GM23248 (cell line): ENCODE results near the gene ZBTB16. TPM values are rescaled to one million over a fixed set of nuclear protein-coding genes. Genes with fewer than 3 reads are reported as not detected.

Experiments
- DNase-seq: peaks from one replicate; pipeline ENCODE4 v3.0.0-alpha.2; 2015
- H2AFZ ChIP-seq: fragments of 200-600 bp; sonication (generic); 2 replicates; pipeline ENCODE4 v1.6.1; 2016; ENCODE audit warnings: antibody characterized with exemption
- H3F3A ChIP-seq: fragments of 200-600 bp; sonication (generic); 2 replicates; pipeline ENCODE4 v1.6.1; 2016; ENCODE audit warnings: mild to moderate bottlenecking, antibody characterized with exemption, mixed run types; ENCODE audit not compliant: insufficient read depth
- H3K27ac ChIP-seq: fragments of 200-600 bp; sonication (generic); 2 replicates; pipeline ENCODE4 v1.5.1; 2016; ENCODE audit warnings: mild to moderate bottlenecking
- H3K27me3 ChIP-seq: fragments of 200-600 bp; sonication (generic); replicated peaks from 2 replicates; pipeline ENCODE4 v1.6.1; 2016; ENCODE audit warnings: mild to moderate bottlenecking; ENCODE audit not compliant: insufficient read depth
- H3K36me3 ChIP-seq: fragments of 200-600 bp; sonication (generic); 2 replicates; pipeline ENCODE4 v1.6.1; 2016; ENCODE audit warnings: low read depth, mild to moderate bottlenecking
- H3K4me1 ChIP-seq: fragments of 200-600 bp; sonication (generic); 2 replicates; pipeline ENCODE4 v1.6.1; 2016; ENCODE audit warnings: mild to moderate bottlenecking; ENCODE audit not compliant: insufficient read depth
- H3K4me2 ChIP-seq: fragments of 200-600 bp; sonication (generic); one replicate; pipeline ENCODE4 v1.6.1; 2016; ENCODE audit warnings: mild to moderate bottlenecking; ENCODE audit not compliant: unreplicated experiment
- H3K4me3 ChIP-seq: fragments of 200-600 bp; sonication (generic); 2 replicates; pipeline ENCODE4 v1.5.1; 2016; ENCODE audit warnings: mild to moderate bottlenecking
- H3K79me2 ChIP-seq: fragments of 200-600 bp; sonication (generic); 2 replicates; pipeline ENCODE4 v1.6.1; 2016; ENCODE audit warnings: mild to moderate bottlenecking; ENCODE audit not compliant: insufficient read depth
- H3K9ac ChIP-seq: fragments of 200-600 bp; sonication (generic); 2 replicates; pipeline ENCODE4 v1.6.1; 2016; ENCODE audit warnings: mild to moderate bottlenecking
- H3K9me2 ChIP-seq: fragments of 200-600 bp; sonication (generic); 2 replicates; pipeline ENCODE4 v1.6.1; 2016; ENCODE audit warnings: mixed run types, mild to moderate bottlenecking, moderate library complexity; ENCODE audit not compliant: insufficient read depth
- H3K9me3 ChIP-seq: fragments of 200-600 bp; sonication (generic); one replicate; pipeline ENCODE4 v1.6.1; 2017; ENCODE audit warnings: low read depth
- H4K20me1 ChIP-seq: fragments of 200-600 bp; sonication (generic); 2 replicates; pipeline ENCODE4 v1.6.0; 2016; ENCODE audit not compliant: insufficient read depth
- EZH2 ChIP-seq: fragments of 200-600 bp; sonication (generic); IDR thresholded peaks from 2 replicates; pipeline ENCODE4 v1.6.1; 2018; ENCODE audit warnings: antibody characterized with exemption, mild to moderate bottlenecking; ENCODE audit not compliant: insufficient read depth, poor library complexity, severe bottlenecking
- EZH2phosphoT487 ChIP-seq: fragments of 200-600 bp; sonication (generic); IDR thresholded peaks from 2 replicates; pipeline ENCODE4 v1.6.1; 2018; ENCODE audit warnings: antibody characterized with exemption, moderate library complexity, mild to moderate bottlenecking, low read depth; ENCODE audit not compliant: insufficient read depth
- WGBS, 2 experiments: methylation state at CpG; one replicate each; pipeline ENCODE4 v1.1.6; 2015 to 2017; ENCODE audit warnings: low lambda C conversion rate in 2 of 2, low coverage in 1 of 2; ENCODE audit errors: missing lambda C conversion rate in 2 of 2; 5-methylcytosine and 5-hydroxymethylcytosine counted together
- in situ Hi-C: fragments of 300-500 bp; cut with MboI; formaldehyde crosslinking; loops from 2 replicates; pipeline ENCODE4 v1.15.0; 2020
- polyA plus RNA-seq: library from polyadenylated mRNA; unstranded; fragments of >200 nt; fragmentation: Nextera tagmentation; extraction: Ambion mirVana; gene quantifications from 2 replicates; pipeline ENCODE4 v1.2.1, GENCODE V29; 2016
- total RNA-seq: library from RNA; depleted of rRNA; stranded (reverse); fragments of >200 nt; shearing (Covaris generic); gene quantifications from 2 replicates; pipeline ENCODE4 v1.2.3, GENCODE V29; 2014

ZBTB16 gene
- total and polyA plus RNA-seq, 2 experiments from 2014 or later, result not detected

DNA sequence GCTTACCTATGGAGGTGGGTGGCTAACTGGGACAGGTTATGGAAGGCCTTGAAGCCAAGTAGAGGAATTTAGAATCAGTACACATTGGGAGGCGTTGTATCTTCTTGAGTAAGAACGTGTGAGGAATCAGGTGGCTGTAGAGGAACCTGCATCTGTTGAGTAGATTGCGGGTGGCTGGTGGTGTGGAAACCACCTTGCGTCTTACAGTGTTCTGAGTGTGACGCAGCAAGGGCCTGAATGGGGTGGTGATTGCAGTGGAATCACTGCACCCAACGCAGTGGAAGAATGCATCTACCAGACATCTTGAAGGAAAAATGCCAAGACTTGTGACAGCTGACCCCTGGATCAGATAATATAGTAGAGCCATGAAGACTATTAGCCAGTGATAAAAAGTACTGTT is 125.9 kb downstream of the ZBTB16 start:
- Histone ChIP-seq H3K9me3 (no peaks in the 10 kb centered on the region), H2AFZ (no peak overlapping the region), H3K4me3 (no peak overlapping the region), H3K4me1 (no peaks in the 10 kb centered on the region), H3K9me2 (no peaks in the 10 kb centered on the region), H3F3A (no peaks in the 10 kb centered on the region), H3K79me2 (no peaks in the 10 kb centered on the region), H3K36me3 (no peaks in the 10 kb centered on the region), H3K9ac (no peak overlapping the region), H3K27me3 (peaks cover 28% of the 10 kb centered on the region), H3K27ac (no peak overlapping the region), H4K20me1 (no peaks in the 10 kb centered on the region), H3K4me2 (no peak overlapping the region)
- no peak for DNase-seq
- TF ChIP-seq EZH2phosphoT487 (no peak), EZH2 (no peak)
- in situ Hi-C loops, result no loop called here
- 73 to 78% methylated on average over 6 of the region's 6 CpGs for WGBS, 2 experiments

DNA sequence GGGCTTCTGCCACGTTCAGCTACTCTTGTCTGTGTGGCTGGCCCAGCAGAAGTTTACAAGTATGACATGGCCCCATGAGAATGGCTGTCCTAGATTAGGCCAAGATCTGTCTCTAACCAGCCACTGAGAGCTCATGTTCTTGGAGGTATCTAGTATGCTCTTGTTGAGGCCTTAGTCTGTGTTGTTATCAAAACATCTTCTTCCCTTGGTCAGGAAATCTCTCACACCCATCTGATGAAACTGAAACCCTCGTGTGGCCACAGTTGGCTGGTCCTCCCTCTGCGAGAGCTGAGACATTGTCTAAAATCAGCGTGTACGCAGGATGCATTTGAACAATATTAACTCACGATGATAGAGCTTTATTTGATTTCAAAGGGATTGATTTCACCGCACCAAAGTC is 127.7 kb downstream of the ZBTB16 start:
- Histone ChIP-seq H3K4me1 (no peaks in the 10 kb centered on the region), H3K9me2 (no peaks in the 10 kb centered on the region), H4K20me1 (no peaks in the 10 kb centered on the region), H3K4me3 (no peak overlapping the region), H2AFZ (no peak overlapping the region), H3K27me3 (peaks cover 14% of the 10 kb centered on the region; the same call in 1 of the 2 replicates), H3F3A (no peaks in the 10 kb centered on the region), H3K4me2 (no peak overlapping the region), H3K79me2 (no peaks in the 10 kb centered on the region), H3K9me3 (no peaks in the 10 kb centered on the region), H3K36me3 (no peaks in the 10 kb centered on the region), H3K27ac (no peak overlapping the region), H3K9ac (no peak overlapping the region)
- in situ Hi-C loops, result no loop called here
- no peak for DNase-seq
- 69 to 70% methylated on average over 7 of the region's 7 CpGs for WGBS, 2 experiments
- TF ChIP-seq EZH2 (no peak), EZH2phosphoT487 (no peak)

DNA sequence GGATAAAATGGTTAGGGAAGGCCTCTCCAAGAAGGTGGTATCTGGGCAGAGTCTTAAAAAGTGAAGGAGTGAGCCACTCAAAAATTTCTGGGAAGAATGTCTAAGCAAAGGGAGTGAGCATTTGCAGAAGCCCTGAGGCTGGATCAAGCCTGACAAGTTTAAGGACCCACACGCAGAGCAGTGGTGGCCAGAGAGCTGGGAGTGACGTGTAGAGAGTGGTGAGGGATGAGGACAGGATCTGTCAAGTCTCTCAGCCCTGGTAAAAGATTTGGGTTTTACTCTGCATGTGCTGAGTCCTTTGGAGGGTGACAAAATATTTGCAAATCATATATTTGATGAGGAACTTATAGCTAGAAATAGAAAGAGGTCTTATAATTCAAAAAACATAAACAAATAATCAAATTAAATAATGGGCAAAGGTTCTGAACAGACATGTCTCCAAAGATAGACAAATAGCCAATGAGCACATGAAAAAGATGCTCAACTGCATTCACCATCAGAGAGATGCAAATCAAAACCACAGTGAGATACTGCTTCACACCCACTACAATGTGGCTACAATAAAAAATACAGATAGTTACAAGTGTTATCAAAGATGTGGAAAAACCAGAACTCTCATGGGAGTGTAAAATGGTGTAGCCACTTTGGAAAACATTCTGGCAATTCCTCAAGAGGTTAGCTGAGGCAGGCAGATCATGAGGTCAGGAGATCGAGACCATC is 129.5 kb downstream of the ZBTB16 start:
- no peaks in the 10 kb centered on the region for H4K20me1 ChIP-seq
- WGBS, 2 experiments, result 85 to 92% methylated on average over 3 of the region's 3 CpGs
- H3K4me3 ChIP-seq, result no peak overlapping the region
- H3K4me2 ChIP-seq, result no peak overlapping the region
- H3F3A ChIP-seq, result no peaks in the 10 kb centered on the region
- no peak overlapping the region for H2AFZ ChIP-seq
- no peak overlapping the region for H3K27ac ChIP-seq
- H3K9ac ChIP-seq, result no peak overlapping the region
- no peaks in the 10 kb centered on the region for H3K9me3 ChIP-seq
- no peaks in the 10 kb centered on the region for H3K9me2 ChIP-seq
- H3K27me3 ChIP-seq, result peaks cover 4% of the 10 kb centered on the region; the same call in 1 of the 2 replicates
- no peak for TF ChIP-seq EZH2
- no peak for TF ChIP-seq EZH2phosphoT487
- H3K36me3 ChIP-seq, result no peaks in the 10 kb centered on the region
- in situ Hi-C loops, result no loop called here
- H3K4me1 ChIP-seq, result no peaks in the 10 kb centered on the region
- DNase-seq, result no peak
- H3K79me2 ChIP-seq, result no peaks in the 10 kb centered on the region

DNA sequence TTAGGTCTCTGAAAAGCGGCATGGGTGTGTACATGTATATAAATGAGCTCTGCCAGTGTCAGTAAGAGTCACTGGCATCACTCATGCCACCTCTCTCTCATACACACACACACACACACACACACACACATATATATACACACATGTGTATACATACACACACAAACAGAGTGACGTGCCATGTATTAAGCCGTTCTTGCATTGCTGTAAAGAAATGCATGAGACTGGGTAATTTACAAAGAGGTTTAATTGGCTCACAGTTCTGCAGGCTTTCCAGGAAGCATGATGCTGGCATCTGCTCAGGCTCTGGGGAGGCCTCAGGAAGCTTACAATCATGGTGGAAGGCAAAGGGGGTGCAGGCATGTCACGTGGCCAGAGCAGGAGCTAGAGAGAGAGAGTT is 131.1 kb downstream of the ZBTB16 start:
- H4K20me1 ChIP-seq, result no peaks in the 10 kb centered on the region
- WGBS, 2 experiments, result 61 to 67% methylated on average over 4 of the region's 4 CpGs

More for the DNA sequence above, 131.1 kb downstream of the ZBTB16 start:
- Histone ChIP-seq H3K9ac (no peak overlapping the region), H3K79me2 (no peaks in the 10 kb centered on the region), H3K4me3 (no peak overlapping the region), H2AFZ (no peak overlapping the region), H3K27me3 (no peaks in the 10 kb centered on the region), H3K4me1 (no peaks in the 10 kb centered on the region), H3K4me2 (no peak overlapping the region), H3K9me2 (no peaks in the 10 kb centered on the region), H3F3A (no peaks in the 10 kb centered on the region), H3K36me3 (no peaks in the 10 kb centered on the region), H3K9me3 (no peaks in the 10 kb centered on the region), H3K27ac (no peak overlapping the region)
- no peak for DNase-seq
- no peak for TF ChIP-seq EZH2
- TF ChIP-seq EZH2phosphoT487, result no peak
- in situ Hi-C loops, result no loop called here
